Gastrocnemius medialis (tissue), 4 donors: Measurements from ENCODE around the gene LSG1. TPM values are rescaled to one million over a fixed set of nuclear protein-coding genes. Genes with fewer than 3 reads are reported as not detected.

Experiments used
- ATAC-seq, 2 donors: fragments of 150-250 bp; one replicate each; pipeline ENCODE4 v1.9.1; 2016
- DNase-seq, 2 donors: peaks; one replicate each; pipeline ENCODE4 v3.0.0-alpha.2; 2019
- H3K27ac ChIP-seq, 4 donors: fragments of 200-600 bp; sonication (generic); 1 replicate in 1 of 4; 2 replicates in 3 of 4; pipeline ENCODE4 v1.5.1; 2016 to 2018; ENCODE audit warnings: mild to moderate bottlenecking in 2 of 4, moderate library complexity in 1 of 4
- H3K27me3 ChIP-seq, 3 donors: fragments of 200-600 bp; sonication (generic) in 2 of 3; 1 replicate in 1 of 3; 2 replicates in 2 of 3; pipeline versions ENCODE4 v1.5.1 to v1.6.0; 2016 to 2019; ENCODE audit warnings: mild to moderate bottlenecking in 1 of 3, moderate library complexity in 1 of 3
- H3K36me3 ChIP-seq, 2 donors: fragments of 200-600 bp; sonication (generic) in 1 of 2; one replicate each; pipeline ENCODE4 v1.5.1; 2017 to 2018
- H3K4me1 ChIP-seq, 2 donors: fragments of 200-600 bp; sonication (generic) in 1 of 2; one replicate each; pipeline ENCODE4 v1.5.1; 2016 to 2017; ENCODE audit warnings: mild to moderate bottlenecking in 2 of 2
- H3K4me3 ChIP-seq, 4 donors: fragments of 200-600 bp; sonication (generic) in 3 of 4; 1 replicate in 1 of 4; 2 replicates in 3 of 4; pipeline ENCODE4 v1.5.1; 2016 to 2019; ENCODE audit warnings: mild to moderate bottlenecking in 2 of 4
- H3K9me3 ChIP-seq, 3 donors: fragments of 200-600 bp; sonication (generic) in 2 of 3; 1 replicate in 1 of 3; 2 replicates in 2 of 3; pipeline ENCODE4 v1.5.1; 2016 to 2019
- CTCF ChIP-seq, 5 experiments: fragments of 450-650 bp in 3 of 5; fragments of 200-600 bp in 2 of 5; sonication (generic) in 2 of 5; IDR thresholded peaks in 4 of 5; conservative IDR thresholded peaks in 1 of 5; 1 replicate in 4 of 5; 2 replicates in 1 of 5; pipeline ENCODE4 v1.5.1; 2016 to 2019; ENCODE audit warnings: antibody characterized with exemption in 5 of 5, mild to moderate bottlenecking in 3 of 5, moderate library complexity in 3 of 5
- POLR2A ChIP-seq, 2 donors: fragments of 450-650 bp; IDR thresholded peaks; one replicate each; pipeline ENCODE4 v1.6.1; 2017; ENCODE audit warnings: antibody characterized with exemption in 2 of 2, mild to moderate bottlenecking in 2 of 2, moderate library complexity in 2 of 2
- in situ Hi-C, 4 donors: fragments of 200-750 bp; cut with MboI; loops; one replicate each; pipeline versions ENCODE4 v1.15.0 to v1.8.0; 2017; ENCODE audit warnings: low sequenced_read_pairs in 4 of 4
- intact Hi-C: fragments of 100-400 bp; cut with DNase I; formaldehyde crosslinking; loops from one replicate; pipeline ENCODE4 v1.15.1; 2023; ENCODE audit warnings: low total_unique reads
- total RNA-seq, 4 donors: library from RNA; depleted of rRNA; stranded (reverse); fragments of >200 nt; gene quantifications; one replicate each; pipeline versions ENCODE4 v1.1.0 to v1.2.3, GENCODE V29; 2016

The LSG1 gene
- total RNA-seq, 4 donors from 2014 or later = 23.2 to 38.4 (median 28.0) TPM

DNA sequence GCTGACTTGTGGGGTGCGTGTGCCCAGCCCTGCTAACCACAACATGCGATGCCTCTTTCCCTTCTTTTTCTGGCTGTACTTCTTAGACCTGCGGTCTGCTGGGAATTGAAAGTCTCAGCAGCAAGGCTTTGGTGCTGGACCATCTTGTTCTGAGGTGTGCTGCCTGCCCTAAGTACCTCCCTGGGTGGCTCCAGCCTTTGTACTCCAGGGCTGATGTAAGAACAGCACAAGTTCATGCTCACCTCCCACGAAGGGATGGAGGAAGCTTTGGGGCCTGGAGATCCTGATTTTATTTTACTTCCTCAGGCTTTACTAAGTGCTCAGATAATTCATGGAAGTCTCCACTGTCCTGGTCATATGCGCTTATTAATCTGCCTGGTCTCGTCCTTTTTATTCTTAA, 42.6 kb upstream of the LSG1 start:
- Histone ChIP-seq H3K27me3 (no peaks in the 10 kb centered on the region), H3K9me3 (no peaks in the 10 kb centered on the region), H3K27ac (no peak overlapping the region), H3K36me3 (no peaks in the 10 kb centered on the region), H3K4me1 (peaks cover 10 to 12% of the 10 kb centered on the region in 2 donors), H3K4me3 (no peak overlapping the region)
- intact Hi-C loops = no loop called here
- ATAC-seq = no peak
- DNase-seq = no peak
- TF ChIP-seq POLR2A (IDR thresholded peaks at IDR 0.05) (no peak), CTCF (IDR thresholded peaks at IDR 0.05 in 4 of 5, conservative IDR thresholded peaks at IDR 0.05 in 1 of 5) (no peak)
- in situ Hi-C loops = no loop called here

- H3K36me3 ChIP-seq = no peaks in the 10 kb centered on the region
- intact Hi-C loops = no loop called here
- in situ Hi-C loops = no loop called here
- H3K9me3 ChIP-seq = no peaks in the 10 kb centered on the region
- H3K27me3 ChIP-seq = no peaks in the 10 kb centered on the region
- H3K27ac ChIP-seq = no peak overlapping the region
- peaks cover 10 to 12% of the 10 kb centered on the region in 2 donors for H3K4me1 ChIP-seq
- DNase-seq (no peak), ATAC-seq (no peak)
- no peak overlapping the region for H3K4me3 ChIP-seq
- no peak for TF ChIP-seq CTCF (IDR thresholded peaks at IDR 0.05 in 4 of 5, conservative IDR thresholded peaks at IDR 0.05 in 1 of 5)
- no peak for TF ChIP-seq POLR2A (IDR thresholded peaks at IDR 0.05)
These were observed 42.1 kb upstream of the LSG1 start for GRCh38 chr3:194714137-194714455.

GRCh38 chr3:194713299-194714136, 41.5 kb upstream of the LSG1 start:
- Histone ChIP-seq H3K9me3 (no peaks in the 10 kb centered on the region), H3K4me3 (no peak overlapping the region), H3K27ac (no peak overlapping the region), H3K36me3 (no peaks in the 10 kb centered on the region), H3K27me3 (no peaks in the 10 kb centered on the region), H3K4me1 (peaks cover 10 to 12% of the 10 kb centered on the region in 2 donors)
- ATAC-seq (no peak), DNase-seq (no peak)
- intact Hi-C loops (no loop called here), in situ Hi-C loops (no loop called here)
- TF ChIP-seq CTCF (IDR thresholded peaks at IDR 0.05 in 4 of 5, conservative IDR thresholded peaks at IDR 0.05 in 1 of 5) = no peak
- no peak for TF ChIP-seq POLR2A (IDR thresholded peaks at IDR 0.05)

DNA sequence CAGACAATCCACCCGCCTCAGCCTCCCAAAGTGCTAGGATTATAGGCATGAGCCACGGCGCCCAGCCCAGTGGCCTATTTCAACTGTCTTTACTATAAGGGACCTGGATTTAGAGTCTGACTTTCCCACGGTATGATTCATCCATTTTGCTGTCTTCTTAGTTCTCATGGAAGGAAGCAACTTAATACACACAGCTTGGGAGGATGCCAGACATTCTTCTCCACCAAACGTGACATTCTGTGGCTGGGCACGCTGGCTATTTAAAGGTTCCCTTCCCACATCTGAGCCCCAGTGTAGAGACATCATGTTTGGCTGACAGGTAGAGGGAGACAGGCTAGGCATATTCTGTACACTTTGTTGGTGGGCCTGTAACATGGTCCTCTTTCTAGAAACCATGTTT, 39.9 kb upstream of the LSG1 start:
- no peaks in the 10 kb centered on the region for H3K27me3 ChIP-seq
- no peaks in the 10 kb centered on the region for H3K36me3 ChIP-seq
- peaks cover 10 to 12% of the 10 kb centered on the region in 2 donors for H3K4me1 ChIP-seq
- H3K4me3 ChIP-seq = no peak overlapping the region
- intact Hi-C loops (no loop called here), in situ Hi-C loops (no loop called here)
- no peak for TF ChIP-seq POLR2A (IDR thresholded peaks at IDR 0.05)
- peak in 1 of 5 experiments; percentile 23 for TF ChIP-seq CTCF (IDR thresholded peaks at IDR 0.05 in 4 of 5, conservative IDR thresholded peaks at IDR 0.05 in 1 of 5)
- no peaks in the 10 kb centered on the region for H3K9me3 ChIP-seq
- H3K27ac ChIP-seq = peak overlapping the region; percentile 33 to 69 (median 56)
- DNase-seq (peak; percentile 70 to 80), ATAC-seq (peak; percentile 96 to 99)
